Measurements from ENCODE around the gene PRRT1.

The PRRT1 gene

DNA sequence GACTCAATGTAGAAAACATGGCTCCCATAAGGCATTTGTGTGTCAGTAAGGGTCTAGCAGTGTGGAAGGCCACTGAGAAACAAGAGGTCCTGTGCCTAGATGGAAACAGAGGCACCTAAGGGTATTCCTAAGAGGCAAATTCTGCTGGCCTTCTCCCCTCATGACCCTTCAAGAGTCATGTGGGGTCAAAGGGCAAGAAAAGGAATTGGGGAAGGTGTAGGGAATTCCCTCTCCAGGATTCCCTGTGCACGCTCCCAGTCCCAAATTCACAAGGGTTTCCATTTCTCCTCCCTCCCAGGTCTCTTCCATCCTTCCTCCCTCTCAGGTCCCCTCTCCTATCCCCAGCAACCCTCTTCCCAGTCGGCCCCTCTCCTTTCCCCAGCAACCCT lies 23.6 kb upstream of the PRRT1 start:
- peak overlapping the region; percentile 99 for H3K27ac ChIP-seq
- no peak for TF ChIP-seq ZFX (IDR thresholded peaks at IDR 0.05; ENCODE audit: borderline replicate concordance)

DNA sequence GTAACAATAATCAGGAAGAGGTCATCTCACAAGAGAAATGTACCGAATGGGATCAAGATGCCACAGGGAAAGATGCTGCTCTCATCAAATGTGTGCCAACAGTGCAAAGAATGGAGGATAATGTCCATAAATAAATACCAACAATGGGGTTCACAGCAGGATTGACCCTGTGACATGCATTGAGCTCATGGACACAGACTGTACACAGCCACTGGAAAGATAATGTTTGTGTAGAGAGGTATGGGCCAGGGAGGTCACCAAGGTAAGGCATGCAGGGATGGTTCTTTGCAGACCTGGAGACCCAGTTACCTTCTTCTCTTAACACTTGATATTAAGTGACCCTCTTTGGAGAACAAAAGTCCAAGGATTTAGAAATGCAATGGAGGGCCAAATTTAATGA lies 22.7 kb upstream of the PRRT1 start:
- no peak for TF ChIP-seq ZFX (IDR thresholded peaks at IDR 0.05; ENCODE audit: borderline replicate concordance)
- TF ChIP-seq, protein P1, sequence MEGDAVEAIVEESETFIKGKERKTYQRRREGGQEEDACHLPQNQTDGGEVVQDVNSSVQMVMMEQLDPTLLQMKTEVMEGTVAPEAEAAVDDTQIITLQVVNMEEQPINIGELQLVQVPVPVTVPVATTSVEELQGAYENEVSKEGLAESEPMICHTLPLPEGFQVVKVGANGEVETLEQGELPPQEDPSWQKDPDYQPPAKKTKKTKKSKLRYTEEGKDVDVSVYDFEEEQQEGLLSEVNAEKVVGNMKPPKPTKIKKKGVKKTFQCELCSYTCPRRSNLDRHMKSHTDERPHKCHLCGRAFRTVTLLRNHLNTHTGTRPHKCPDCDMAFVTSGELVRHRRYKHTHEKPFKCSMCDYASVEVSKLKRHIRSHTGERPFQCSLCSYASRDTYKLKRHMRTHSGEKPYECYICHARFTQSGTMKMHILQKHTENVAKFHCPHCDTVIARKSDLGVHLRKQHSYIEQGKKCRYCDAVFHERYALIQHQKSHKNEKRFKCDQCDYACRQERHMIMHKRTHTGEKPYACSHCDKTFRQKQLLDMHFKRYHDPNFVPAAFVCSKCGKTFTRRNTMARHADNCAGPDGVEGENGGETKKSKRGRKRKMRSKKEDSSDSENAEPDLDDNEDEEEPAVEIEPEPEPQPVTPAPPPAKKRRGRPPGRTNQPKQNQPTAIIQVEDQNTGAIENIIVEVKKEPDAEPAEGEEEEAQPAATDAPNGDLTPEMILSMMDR (IDR thresholded peaks at IDR 0.05), result no peak

DNA sequence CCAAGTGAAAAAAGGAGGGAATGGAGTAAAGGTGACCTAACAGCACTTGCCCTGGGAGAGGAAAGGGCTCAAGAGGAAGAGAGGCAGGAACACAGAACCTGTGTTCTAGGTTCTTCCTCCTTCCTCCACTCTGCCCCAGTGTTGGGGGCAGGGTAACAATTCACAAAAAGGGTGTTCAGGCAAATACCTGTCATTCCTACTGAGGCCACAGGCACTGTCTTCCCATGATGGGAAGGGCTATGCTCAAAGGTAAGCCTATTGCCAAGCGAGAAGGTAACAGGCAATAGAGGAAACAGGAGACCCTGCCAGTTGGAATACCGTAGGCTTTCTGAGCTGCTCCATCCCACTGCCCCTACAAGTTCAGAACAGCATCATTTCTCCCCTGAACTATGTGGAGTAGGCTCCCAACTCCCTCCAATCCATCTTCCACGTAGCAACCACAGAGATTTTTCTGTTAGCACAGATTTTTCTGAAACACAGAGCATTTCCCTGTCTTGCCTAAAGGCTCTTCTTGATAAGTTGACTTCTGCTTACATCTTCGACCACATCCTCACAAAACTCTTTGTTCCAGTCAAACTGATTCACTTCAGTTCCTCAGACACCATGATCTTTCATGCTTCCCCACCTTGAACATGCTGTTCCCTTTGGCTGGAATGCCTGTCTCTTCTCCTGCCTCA lies 21.4 kb upstream of the PRRT1 start:
- no peak overlapping the region for H3K27ac ChIP-seq
- TF ChIP-seq, protein P1 (IDR thresholded peaks at IDR 0.05), result no peak
- TF ChIP-seq ZFX (IDR thresholded peaks at IDR 0.05; ENCODE audit: borderline replicate concordance), result no peak

More for the DNA sequence above, 22.7 kb upstream of the PRRT1 start:
- no peak overlapping the region for H3K27ac ChIP-seq

DNA sequence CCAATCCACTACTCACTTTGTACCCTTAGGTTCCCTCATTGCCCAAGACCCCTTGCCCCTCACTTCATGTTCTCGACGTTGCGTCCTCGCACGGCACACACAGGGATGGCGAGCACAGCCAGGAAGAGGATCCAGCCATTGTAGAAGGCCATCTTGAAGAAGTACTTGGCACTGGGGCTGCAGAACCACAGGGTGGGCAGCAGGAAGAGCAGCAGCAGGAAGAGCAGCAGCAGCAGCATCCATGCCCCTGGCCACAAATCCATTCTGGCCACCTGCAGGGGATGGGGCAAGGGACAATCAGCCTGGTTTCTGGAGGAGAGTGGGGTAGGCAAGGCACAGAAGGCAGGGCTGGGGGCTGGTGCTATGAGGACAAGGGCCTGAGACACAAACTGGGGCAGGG lies 19.5 kb upstream of the PRRT1 start:
- TF ChIP-seq, protein P1 (IDR thresholded peaks at IDR 0.05), result no peak
- TF ChIP-seq ZFX (IDR thresholded peaks at IDR 0.05; ENCODE audit: borderline replicate concordance), result no peak
- H3K27ac ChIP-seq, result no peak overlapping the region

DNA sequence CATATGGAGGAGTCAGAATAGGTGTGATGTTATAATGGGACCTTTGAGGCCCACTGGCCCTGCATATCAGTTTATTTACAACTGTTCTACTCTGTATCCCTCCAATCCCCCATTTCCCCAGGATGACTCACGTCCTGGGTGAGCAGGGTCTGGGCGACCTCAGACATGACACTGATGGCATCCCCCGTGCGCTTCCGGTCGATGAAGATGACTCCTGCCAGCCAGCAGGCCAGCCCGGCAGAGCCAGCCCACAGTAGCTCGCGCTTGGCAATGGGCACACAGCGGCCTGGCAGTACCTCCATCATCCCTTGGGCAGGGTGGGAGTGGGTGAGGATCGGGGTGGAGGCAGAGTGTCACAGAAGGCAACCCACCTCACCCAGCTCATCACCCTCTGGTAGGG lies 18.6 kb upstream of the PRRT1 start:
- H3K27ac ChIP-seq, result no peak overlapping the region
- no peak for TF ChIP-seq ZFX (IDR thresholded peaks at IDR 0.05; ENCODE audit: borderline replicate concordance)
- TF ChIP-seq, protein P1 (IDR thresholded peaks at IDR 0.05), result no peak

DNA sequence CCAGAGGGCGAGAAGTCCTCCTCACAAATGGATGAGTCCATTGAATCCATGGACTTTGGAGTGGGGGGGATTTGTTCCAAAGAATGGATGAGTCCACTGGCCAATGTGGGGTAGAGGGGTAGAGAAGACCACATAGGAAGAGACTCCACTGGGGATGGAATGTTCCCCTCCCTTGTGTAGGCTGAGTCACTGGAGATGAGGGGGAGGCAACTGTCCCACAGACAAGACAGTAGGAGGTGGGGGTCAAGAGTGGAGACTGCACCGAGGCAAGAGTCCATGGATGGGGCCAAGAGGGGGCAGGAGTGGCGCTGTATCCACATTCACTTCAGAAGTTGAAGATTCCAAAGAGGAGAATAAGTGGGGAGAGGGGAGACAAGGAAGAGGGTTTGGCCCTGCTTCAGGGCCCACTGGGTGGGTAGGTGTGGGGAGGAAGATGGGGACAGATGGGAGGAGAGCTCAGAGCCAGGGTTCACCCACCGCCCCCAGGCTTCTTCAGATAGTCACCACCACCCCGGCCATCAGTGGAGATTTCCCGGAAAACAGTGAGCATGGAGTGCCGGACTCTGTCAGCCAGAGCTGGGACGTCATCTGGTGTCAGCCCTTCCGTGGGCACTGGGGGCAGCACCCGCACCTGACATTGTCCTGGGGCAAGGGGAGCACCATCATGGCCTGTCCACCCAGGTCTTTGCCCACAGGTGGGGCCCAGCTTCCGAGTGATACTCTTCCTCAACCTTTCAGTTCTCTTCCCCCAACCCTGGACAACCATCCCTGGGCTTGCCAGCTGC lies 17.3 kb upstream of the PRRT1 start:
- TF ChIP-seq, protein P1 (IDR thresholded peaks at IDR 0.05), result no peak
- TF ChIP-seq ZFX (IDR thresholded peaks at IDR 0.05; ENCODE audit: borderline replicate concordance), result no peak
- H3K27ac ChIP-seq, result 0 out of 2 replicates have a peak overlapping the region, but pooled peaks have one; percentile 35

DNA sequence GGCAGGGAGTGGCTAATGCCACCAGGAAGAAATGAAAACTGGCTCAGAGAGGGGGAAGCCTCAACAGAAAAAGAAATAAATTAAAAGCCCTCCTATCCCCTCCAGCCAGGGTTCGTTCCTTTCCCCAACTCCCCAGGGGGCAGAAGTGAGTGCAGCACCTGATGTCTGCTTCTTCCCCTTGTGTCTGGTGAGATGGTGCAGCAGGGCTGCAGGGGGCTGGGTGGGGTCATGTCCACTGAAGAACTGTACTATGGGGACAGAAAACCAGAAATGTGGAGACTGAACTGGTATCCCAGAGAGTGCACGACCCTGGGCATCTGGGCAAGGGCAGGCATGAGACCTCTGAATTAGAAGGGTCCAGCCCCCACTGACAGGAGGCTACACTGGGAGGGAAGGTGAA lies 16.6 kb upstream of the PRRT1 start:
- H3K27ac ChIP-seq, result peak overlapping the region; percentile 35
- TF ChIP-seq, protein P1 (IDR thresholded peaks at IDR 0.05), result no peak
- no peak for TF ChIP-seq ZFX (IDR thresholded peaks at IDR 0.05; ENCODE audit: borderline replicate concordance)

Measured in 22Rv1 (cell line).